IPS-18c (cell line): ENCODE measurements around the gene KRTAP9-4.
"Not testable (repeated sequence)": the region's sequence is repeated elsewhere in the genome, so short reads cannot be mapped to it uniquely, and the experiment has no call there.

Experiments
- H3K4me3 ChIP-seq: 2 replicates; pipeline ENCODE4 v1.7.0; 2013; ENCODE audit warnings: low read depth, mild to moderate bottlenecking, low read length, moderate library complexity; ENCODE audit not compliant: insufficient read depth
- H3K9me3 ChIP-seq: one replicate; pipeline ENCODE4 v1.6.1; 2013; ENCODE audit warnings: mild to moderate bottlenecking, low read length, moderate library complexity; ENCODE audit not compliant: control insufficient read depth, insufficient read depth

The KRTAP9-4 gene

GRCh38 chr17:41255381-41256290, 6.1 kb downstream of the KRTAP9-4 start, which contains the start of gene KRTAP9-9:
KRTAP9-9 (plus strand) TSS chr17:41255384.
- not testable (repeated sequence) for H3K9me3 ChIP-seq, H3K4me3 ChIP-seq

GRCh38 chr17:41256291-41256685, 6.8 kb downstream of the KRTAP9-4 start:
- H3K9me3 ChIP-seq: peaks cover 2% of the 10 kb centered on the region
- no peak overlapping the region for H3K4me3 ChIP-seq

DNA sequence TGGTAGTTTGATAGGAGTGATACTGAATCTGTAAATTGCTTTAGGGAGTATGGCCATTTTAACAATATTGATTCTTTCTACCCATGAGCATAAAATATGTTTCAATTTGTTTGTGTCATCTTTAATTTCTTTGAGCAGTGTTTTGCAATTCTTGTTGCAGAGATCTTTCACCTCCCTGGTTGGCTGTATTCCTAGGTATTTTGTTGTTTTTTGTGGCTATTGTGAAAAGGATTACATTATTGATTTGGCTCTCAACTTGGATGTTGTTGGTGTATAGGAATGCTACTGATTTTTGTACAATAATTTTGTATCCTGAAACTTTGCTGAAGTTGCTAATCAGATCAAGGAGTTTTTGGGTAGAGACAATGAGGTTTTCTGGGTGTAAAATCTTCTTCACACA, 8.9 kb downstream of the KRTAP9-4 start:
- H3K4me3 ChIP-seq: no peak overlapping the region
- H3K9me3 ChIP-seq: peaks cover 2% of the 10 kb centered on the region

GRCh38 chr17:41263212-41263611, 13.7 kb downstream of the KRTAP9-4 start:
- no peaks in the 10 kb centered on the region for H3K9me3 ChIP-seq
- H3K4me3 ChIP-seq: no peak overlapping the region

DNA sequence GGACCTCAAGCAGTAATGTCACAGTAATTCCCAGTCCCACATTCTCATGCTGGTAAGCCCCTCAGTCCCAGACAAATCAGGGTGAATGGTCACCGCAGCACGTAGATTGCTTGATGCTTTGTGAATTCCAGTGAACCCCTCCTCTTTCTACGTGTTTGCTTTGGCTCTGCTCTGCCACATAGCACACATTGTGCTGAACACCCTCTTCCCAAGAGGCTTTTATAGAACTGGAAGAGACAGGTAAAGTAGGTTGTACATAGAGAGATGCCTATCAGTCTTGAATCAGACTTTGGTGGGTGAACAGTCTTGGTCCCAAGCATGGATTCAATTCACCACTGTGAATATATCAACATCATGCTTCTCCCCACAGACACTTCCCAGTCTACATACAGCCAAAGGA, 15.1 kb downstream of the KRTAP9-4 start:
- Histone ChIP-seq H3K9me3 (no peaks in the 10 kb centered on the region), H3K4me3 (no peak overlapping the region)

- no peaks in the 10 kb centered on the region for H3K9me3 ChIP-seq
- no peak within 1 kb of the TSS for H3K4me3 ChIP-seq
These were observed 15.6 kb downstream of the KRTAP9-4 start, which contains the start of gene KRTAP9-6 for GRCh38 chr17:41265078-41265477. KRTAP9-6 (plus strand) TSS chr17:41265378; CDS start chr17:41265378, 0 bp downstream.

GRCh38 chr17:41267711-41268110, 18.2 kb downstream of the KRTAP9-4 start:
- no peak overlapping the region for H3K4me3 ChIP-seq
- no peaks in the 10 kb centered on the region for H3K9me3 ChIP-seq

- H3K4me3 ChIP-seq, H3K9me3 ChIP-seq: not testable (repeated sequence)
These were observed 21.8 kb downstream of the KRTAP9-4 start for GRCh38 chr17:41271323-41271722.

GRCh38 chr17:41271858-41272257, 22.4 kb downstream of the KRTAP9-4 start:
- Histone ChIP-seq H3K4me3 (no peak overlapping the region), H3K9me3 (no peaks in the 10 kb centered on the region)

- not testable (repeated sequence) for H3K4me3 ChIP-seq, H3K9me3 ChIP-seq
These were observed 26.2 kb downstream of the KRTAP9-4 start, which contains the start of gene KRTAP9-7 for GRCh38 chr17:41275648-41276190. KRTAP9-7 (plus strand) TSS chr17:41275698; CDS start chr17:41275698, 0 bp downstream.

- H3K9me3 ChIP-seq: no peaks in the 10 kb centered on the region
- no peak overlapping the region for H3K4me3 ChIP-seq
These were observed 28.9 kb downstream of the KRTAP9-4 start for GRCh38 chr17:41278176-41278955.

DNA sequence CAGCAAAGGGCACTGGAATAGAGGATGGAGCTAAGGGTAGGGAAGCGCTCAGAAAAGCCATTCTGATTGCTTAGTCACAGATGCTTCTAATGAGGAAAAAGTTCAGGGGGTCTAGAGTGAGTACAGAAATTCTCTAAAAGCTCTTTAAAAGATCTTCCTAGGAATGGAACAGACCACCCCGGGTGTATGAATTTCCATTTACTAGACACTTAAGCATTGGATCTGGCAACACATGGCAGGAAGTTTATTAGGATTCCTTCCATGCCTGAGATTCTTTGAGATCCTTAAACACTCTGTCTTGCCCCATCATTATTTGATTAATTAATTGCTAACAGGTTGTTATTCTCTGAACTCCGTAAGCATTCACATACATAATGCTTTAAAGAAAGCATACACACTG, 34.6 kb downstream of the KRTAP9-4 start:
- Histone ChIP-seq H3K4me3 (no peak overlapping the region), H3K9me3 (no peaks in the 10 kb centered on the region)

DNA sequence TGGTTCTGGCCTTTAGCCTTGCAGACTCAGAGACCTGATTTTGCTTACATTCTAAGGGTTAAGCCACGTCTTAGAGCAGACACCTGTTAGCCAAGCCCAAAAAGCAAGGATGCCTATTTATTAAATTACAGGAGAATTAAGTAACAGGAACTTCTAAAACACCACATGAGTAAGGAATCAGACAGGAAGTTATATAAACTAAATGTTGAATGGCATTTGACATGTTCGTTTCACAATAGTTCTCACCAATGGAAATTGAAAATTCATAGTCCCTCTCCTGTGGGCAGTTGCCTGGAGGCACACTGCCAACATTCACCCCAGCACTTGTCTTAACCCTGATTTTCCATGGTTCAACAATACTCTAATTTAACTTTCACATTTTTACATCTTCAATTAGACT, 35.1 kb downstream of the KRTAP9-4 start:
- no peaks in the 10 kb centered on the region for H3K9me3 ChIP-seq
- H3K4me3 ChIP-seq: no peak overlapping the region

- no peaks in the 10 kb centered on the region for H3K9me3 ChIP-seq
- H3K4me3 ChIP-seq: no peak overlapping the region
These were observed 37.6 kb downstream of the KRTAP9-4 start for GRCh38 chr17:41287050-41287449.

DNA sequence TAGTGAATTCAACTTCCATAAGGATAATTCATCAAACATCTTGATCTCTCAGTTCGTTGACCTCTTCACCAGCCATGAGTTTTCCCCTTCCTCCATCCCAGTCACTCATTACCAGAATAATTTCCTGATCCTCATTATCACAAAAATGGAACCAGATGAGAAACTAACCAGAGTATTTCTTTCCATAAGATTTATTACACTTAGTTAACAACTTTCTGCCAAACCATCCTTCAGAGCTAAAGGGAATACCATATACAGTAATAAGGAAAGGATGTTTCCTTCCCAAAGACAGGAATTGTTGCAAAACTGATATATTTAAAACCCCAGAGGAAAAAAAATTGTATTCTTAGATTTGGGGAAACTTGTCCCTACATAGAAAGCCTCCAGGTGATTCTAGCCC, 44.5 kb downstream of the KRTAP9-4 start:
- H3K9me3 ChIP-seq: no peaks in the 10 kb centered on the region
- H3K4me3 ChIP-seq: no peak overlapping the region

- H3K9me3 ChIP-seq: no peaks in the 10 kb centered on the region
- H3K4me3 ChIP-seq: no peak overlapping the region
These were observed 47.4 kb downstream of the KRTAP9-4 start for GRCh38 chr17:41296846-41297245.

DNA sequence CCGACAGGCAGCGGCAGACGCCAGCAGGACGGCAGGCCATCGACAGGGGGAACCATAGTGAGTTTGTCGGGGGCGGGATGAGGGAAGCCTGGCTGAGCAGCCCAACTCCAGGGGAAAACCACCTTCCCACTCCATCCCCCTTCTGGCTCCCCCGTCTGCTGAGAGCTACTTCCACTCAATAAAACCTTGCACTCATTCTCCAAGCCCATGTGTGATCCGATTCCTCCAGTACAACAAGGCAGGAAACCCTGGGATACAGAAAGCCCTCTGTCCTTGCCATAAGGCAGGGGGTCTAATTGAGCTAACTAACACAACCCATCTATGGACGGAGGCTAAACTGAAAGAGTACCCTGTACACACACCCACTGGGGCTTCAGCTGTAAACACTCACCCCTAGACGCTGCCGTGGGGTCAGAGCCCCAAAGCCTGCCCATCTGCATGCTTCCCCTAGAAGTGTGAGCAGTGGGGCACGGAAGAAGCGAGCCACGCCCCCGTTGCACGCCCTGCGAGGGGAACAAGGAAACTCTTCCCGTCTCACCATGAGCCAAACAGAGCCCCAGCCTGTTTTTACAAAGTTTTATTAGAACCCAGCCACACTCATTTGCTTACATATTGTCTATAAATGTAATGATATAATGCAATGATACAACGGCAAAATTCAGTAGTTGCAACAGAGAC, 49.1 kb downstream of the KRTAP9-4 start:
- Histone ChIP-seq H3K4me3 (no peak overlapping the region), H3K9me3 (no peaks in the 10 kb centered on the region)
